ENCODE measurements around the gene EIF2S1.
"Not testable (repeated sequence)": the region's sequence is repeated elsewhere in the genome, so short reads cannot be mapped to it uniquely, and the experiment has no call there.

The EIF2S1 gene

DNA sequence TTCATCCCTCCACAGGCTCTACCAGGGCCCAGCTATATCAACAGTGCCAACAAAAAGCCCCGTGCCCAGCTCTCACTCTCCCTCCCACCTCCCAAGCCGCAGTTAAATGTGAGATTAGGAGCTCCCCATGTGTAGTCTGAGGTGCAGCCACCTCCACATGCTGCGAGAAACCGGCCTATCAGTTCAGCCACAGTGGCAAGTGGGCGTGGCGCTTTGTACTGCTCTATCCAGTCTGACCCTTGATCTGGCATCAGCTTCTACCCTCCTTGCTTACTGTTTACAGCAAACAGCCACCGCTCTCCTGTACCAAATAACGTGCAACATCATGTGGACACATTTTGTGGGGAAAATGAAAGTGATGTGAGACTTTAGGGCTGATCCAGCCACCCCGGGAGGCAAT lies 50.2 kb downstream of the EIF2S1 start:
- no peak for DNase-seq (ENCODE audit: low read depth, low spot score)

- no peak for DNase-seq (ENCODE audit: low read depth, low spot score)
Observed at GRCh38 chr14:67411370-67411769, 51.2 kb downstream of the EIF2S1 start.

GRCh38 chr14:67411820-67412421 lies 51.8 kb downstream of the EIF2S1 start, which contains the start of gene PLEK2:
Gene PLEK2 (minus strand): TSS chr14:67412165. CDS start chr14:67412059, 106 bp downstream.
- DNase-seq (ENCODE audit: low read depth, low spot score): no peak

DNA sequence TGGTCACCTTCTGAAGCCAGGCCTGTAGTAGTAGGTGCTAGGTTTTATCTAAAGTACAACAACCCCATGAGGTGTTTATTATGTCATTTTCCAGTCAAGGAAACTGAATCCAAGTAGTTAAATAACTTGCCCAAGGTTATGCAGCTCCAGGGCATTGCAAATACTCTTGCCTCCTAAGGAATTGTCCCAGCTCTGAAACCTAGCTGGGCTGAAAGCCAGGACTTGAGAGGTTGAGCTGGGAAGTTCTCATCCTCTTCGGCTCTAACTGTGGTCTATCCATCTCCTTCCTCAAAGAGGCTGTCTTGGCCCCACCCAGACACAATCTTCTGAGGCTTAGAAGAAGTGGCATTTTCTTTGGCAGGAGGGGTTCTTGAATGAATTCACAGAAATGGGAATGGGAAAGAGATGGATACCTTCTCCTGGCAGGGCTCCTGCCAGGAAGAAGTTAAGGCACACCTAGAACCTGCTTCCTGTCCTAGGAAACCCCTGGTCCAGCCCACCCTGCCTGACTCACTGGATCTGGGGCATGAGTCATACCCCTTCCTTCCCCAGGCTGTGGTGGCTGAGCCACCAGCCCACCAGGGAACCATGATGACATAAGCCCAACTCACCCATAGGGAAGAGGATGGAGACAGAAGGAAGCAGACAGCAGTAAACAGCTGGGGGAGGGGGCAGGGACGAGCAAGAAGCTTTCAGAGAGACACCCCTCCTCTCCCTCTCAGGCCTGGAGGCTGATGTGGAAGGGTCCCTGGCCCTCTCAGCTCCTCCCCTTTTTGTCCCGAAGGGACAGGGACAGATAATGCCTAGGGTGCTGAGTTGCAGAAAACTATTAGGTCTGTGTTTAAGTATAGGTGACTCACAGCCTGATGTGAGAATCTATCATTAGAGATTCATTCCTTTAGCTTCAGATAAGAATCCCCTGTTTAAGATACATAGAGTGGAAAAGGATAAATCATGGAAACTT lies 54.0 kb downstream of the EIF2S1 start:
- no peak for DNase-seq (ENCODE audit: low read depth, low spot score)

DNA sequence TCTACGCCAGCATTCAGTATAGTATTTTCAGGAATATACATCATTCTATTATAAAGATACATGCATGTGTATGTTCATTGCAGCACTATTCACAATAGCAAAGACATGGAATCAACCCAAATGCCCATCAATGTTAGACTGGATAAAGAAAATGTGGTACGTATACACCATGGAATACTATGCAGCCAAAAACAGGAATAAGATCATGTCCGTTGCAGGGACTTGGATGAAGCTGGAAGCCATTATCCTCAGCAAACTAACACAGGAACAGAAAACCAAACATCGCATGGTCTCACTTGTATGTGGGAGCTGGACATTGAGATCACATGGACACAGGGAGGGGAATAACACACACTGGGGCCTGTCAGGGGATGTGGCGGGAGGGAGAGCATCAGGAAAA lies 55.5 kb downstream of the EIF2S1 start:
- not testable (repeated sequence) for DNase-seq (ENCODE audit: low read depth, low spot score)

DNA sequence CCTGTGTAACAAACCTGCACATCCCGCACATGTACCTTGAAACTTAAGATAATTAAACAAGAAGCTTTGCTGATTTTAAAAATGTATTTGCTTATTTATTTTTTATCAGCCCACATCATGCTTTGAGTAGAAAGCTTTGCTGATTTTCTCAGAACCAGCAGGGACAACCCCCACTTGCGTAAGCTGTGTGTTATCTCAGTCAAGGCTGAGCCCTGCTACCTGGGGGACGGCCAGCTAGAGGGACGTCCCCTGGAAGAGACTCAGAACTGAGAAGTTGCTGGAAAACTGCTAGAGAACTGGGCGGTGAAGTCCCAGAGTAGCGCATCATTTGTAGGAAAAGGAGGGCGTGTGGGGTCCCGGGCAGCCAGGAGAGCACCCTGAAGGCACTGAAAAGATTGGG lies 56.0 kb downstream of the EIF2S1 start:
- DNase-seq (ENCODE audit: low read depth, low spot score): no peak

GRCh38 chr14:67416810-67417209 lies 56.7 kb downstream of the EIF2S1 start:
- no peak for DNase-seq (ENCODE audit: low read depth, low spot score)

DNA sequence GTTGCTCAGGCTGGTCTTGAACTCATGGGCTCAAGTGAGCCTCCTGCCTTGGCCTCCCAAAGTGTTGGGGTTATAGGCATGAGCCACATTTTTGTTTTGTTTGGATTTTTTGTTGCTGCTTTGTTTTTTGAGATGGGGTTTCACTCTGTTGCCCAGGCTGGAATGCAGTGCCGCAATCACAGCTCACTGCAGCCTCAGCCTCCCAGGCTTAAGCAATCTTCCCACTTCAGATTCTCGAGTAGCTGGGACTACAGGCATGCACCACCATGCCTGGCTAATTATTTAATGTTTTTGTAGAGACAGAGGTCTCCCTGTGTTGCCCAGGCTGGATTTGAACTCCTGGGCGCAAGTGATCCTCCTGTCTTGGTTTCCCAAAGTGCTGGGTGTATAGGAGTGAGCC lies 57.5 kb downstream of the EIF2S1 start:
- no peak for DNase-seq (ENCODE audit: low read depth, low spot score)

DNA sequence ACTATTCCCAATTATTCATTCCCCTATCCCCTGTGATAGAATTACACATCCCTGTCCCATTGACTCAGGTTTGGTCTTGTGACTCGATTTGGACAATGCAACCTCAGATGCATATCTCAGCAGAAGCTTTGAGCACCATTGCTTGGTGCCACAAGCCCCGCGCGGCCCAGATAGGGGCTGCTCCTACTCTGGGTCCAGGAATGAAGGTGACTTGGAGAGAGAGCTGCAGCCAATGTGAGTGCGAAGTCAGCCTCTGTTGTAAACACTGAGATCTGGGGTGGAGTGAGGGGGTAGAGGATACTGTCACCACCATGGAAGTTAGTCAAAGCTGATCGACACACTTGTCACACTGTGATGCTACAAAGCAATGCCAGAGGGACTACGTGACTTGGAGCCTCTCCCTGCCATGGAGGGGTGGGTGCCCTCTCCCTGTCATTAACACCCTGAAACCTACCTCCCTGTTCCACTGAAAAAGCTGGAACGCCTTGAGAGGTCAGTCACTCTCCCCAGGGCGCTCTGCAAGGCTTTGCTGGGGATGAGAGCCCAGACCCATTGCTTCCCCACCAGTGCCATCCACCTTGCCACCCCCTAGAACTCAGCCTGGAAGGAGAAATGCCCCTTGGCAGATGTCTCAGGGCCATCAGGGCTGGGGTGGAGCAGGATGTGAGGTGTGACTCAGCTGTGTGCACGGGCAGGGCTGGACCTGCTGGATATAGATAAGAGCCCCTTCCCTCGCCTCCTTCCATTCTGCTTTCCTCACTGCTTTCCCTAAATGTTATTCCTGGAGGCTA lies 58.5 kb downstream of the EIF2S1 start:
- DNase-seq (ENCODE audit: low read depth, low spot score): no peak

- no peak for DNase-seq (ENCODE audit: low read depth, low spot score)
Observed at GRCh38 chr14:67420102-67420739, 60.1 kb downstream of the EIF2S1 start.

DNA sequence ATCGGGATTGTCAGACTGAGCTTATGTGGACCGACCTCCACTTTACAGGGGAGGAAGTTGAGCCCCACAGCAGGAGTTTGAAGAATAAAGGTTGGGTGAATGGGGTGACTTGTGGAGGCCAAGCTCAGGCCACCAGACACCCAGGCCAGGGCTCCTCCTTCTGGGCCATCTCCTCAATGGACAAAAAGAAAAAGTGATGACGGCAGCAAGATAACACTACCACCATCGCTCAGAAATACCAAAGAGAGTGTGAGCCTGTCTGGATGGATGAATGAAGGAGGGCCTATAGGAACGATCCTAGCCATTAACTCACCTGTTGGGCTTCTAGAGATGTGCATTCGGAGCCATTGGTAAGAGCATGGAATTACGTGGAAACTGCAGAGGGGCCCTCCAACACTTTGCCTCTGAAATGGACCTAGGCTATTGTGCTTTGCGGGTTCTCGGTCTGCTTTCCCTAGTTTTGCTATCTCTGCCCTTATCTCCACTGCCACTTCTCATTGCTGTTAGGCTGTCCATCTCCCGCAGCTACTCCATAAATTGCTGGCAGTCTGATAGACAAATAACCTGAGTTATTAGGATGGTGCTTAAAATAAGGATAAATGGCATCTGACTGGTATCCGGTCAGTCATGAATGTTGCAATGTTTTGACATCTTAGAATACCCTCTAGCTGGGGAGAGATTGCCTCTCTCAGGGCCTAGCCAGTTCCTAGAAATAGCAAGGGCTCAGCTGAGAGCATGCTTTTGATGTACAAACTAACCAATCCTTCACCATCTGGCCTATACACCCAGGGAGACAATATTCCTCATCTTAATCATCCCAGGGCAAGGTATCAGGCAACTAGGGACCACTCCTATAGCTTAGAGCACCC lies 61.5 kb downstream of the EIF2S1 start:
- no peak for DNase-seq (ENCODE audit: low read depth, low spot score)

GRCh38 chr14:67423424-67423823 lies 63.3 kb downstream of the EIF2S1 start:
- DNase-seq (ENCODE audit: low read depth, low spot score): no peak

GRCh38 chr14:67424539-67424938 lies 64.4 kb downstream of the EIF2S1 start:
- no peak for DNase-seq (ENCODE audit: low read depth, low spot score)

DNA sequence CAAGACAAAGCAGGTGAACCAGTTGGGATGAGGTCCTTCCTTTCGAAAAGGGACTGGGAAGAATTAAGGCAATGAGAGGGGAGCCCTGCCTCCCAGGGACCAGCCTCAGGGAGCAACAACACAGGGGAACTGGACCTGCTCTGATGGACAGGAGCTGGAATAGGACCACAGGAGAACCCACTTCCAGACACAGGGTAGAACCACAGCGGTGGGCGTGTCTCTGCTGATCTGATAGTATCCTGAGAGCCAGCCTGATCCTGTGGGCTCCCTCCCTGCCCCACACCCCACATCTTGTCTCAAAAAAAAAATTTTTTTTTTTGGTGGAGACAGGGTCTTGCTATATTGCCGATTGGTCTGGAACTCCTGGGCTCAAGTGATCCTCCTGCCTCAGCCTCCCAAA lies 65.5 kb downstream of the EIF2S1 start:
- DNase-seq (ENCODE audit: low read depth, low spot score): no peak

GRCh38 chr14:67426161-67426560 lies 66.0 kb downstream of the EIF2S1 start:
- DNase-seq (ENCODE audit: low read depth, low spot score): no peak

DNA sequence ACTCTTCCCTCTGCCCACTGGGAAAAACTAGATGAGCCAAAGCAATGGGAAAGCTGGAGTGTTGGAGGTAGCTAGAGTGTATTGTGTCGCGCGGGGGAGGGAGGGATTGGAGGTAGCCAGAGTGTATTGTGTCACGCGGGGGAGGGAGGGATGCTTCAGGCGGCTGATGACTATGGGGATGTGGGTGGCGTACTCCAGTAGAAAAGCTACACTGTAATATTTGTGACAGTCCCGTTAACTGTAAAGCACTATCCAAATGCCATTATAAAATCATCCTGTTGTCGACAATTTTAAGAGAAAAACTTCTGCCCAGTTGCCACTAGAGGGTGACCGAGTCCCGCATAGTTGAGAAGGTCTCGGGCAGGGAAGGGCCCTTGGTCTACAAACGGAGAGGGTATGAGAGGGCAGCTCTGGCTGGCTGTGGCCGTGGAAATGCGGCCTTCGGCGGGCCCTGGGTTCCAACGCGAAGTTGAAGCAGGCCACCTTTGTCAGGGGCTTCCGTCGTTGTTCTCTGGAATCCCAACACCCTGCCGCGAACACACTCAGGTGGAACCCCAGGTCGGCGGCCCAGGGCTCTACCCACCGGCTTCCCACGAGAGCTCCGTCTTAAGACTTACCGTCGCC lies 67.0 kb downstream of the EIF2S1 start:
- peak; percentile 52 for DNase-seq (ENCODE audit: low read depth, low spot score)

- DNase-seq (ENCODE audit: low read depth, low spot score): no peak
Observed at GRCh38 chr14:67428501-67429031, 68.4 kb downstream of the EIF2S1 start.

GRCh38 chr14:67429510-67430205 lies 69.5 kb downstream of the EIF2S1 start:
- DNase-seq (ENCODE audit: low read depth, low spot score): no peak

DNA sequence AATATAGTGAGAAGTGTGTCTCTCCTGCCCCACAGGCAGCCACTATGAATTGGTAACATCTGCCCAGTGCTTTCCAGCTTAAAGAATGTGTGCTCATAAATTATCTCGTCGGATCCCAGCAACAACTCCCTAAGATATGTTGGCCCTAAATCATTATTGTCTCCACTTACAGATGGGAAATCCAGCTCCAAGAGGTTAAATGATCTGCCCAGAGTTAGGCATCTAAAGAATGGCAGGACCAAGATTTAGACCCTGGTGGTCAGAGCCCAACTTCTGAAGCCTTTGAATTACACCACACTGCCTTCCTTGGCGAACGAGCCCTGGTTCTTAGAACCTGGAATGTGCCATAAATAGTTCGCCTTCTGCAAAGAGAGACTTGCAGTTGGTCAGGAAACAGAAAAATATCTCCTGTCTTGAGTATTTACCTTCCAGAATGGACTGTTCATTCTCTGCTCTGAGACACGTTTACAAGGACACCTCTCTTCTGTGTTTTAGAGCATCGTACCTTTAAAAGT lies 72.0 kb downstream of the EIF2S1 start:
- no peak for DNase-seq (ENCODE audit: low read depth, low spot score)
